NCI-H748 (cell line): ENCODE data around the gene ESRRB.

Source experiments
- DNase-seq: peaks from one replicate; lab custom pipeline; 2025; ENCODE audit not compliant: unreplicated experiment; lab: John Stamatoyannopoulos, UW

Gene ESRRB

DNA sequence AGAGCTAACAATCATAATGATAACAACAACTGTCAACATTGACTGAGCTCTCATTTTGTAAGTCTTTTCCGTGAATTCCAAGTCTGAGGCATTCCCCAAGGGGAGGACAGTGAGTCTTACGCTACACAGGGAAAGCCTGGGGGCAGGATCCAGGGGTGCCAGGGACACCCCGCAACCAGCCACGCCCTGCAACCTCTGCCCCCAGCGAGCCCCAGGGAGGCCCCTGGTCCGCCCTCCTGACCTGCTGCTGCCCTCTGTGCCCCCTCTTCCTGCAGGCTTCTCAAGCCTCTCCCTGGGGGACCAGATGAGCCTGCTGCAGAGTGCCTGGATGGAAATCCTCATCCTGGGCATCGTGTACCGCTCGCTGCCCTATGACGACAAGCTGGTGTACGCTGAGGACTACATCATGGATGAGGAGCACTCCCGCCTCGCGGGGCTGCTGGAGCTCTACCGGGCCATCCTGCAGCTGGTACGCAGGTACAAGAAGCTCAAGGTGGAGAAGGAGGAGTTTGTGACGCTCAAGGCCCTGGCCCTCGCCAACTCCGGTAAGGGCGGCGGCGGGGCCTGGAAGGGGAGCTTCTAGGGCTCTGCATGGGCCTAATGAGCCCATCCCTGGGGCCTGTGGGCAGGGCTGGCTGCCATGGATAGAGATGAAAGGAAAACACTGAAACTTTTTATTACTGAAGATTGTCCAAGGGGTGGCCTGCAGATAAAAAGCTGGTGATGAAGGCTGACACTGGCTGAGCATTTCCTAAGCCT, 115.4 kb downstream of the ESRRB start:
- DNase-seq: no peak

DNA sequence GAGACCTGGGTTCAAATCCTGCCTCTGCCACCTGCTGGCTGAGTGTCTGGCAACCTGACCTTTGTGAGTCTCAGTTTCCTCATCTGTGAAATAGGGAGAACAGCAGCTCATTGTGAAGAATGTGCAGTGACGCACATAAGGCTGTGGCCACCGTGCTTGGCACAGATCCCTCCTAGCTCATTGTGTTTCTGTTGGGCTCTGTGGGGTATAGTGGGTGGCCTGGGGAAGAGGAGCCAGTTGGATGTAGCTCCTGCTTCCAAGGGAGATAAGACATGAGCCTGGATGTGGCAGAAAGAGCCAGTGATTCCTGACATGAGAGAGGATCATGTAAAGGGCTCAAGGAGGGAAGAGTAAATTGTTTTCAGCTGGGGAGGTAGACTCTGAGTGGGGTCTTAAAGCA, 120.0 kb downstream of the ESRRB start:
- no peak for DNase-seq

DNA sequence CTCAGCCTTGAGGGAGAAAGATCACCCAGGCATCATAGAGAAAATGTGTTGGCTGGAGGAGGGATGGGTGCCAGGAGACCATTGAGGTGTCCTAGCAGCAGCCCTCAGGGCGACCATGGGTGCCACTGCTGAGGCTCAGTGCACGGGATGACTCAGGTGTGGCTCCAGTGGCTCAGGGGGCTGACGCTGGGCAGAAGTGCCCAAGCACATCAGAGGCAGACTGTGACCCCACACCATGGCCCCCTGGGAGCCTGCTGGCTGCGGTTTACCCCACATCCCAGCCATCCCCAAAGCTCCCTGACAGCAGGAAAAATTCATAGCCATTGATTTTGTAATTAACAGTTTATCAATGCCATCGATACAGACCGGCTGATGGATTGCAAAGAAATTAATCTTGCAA, 120.7 kb downstream of the ESRRB start:
- DNase-seq: no peak

DNA sequence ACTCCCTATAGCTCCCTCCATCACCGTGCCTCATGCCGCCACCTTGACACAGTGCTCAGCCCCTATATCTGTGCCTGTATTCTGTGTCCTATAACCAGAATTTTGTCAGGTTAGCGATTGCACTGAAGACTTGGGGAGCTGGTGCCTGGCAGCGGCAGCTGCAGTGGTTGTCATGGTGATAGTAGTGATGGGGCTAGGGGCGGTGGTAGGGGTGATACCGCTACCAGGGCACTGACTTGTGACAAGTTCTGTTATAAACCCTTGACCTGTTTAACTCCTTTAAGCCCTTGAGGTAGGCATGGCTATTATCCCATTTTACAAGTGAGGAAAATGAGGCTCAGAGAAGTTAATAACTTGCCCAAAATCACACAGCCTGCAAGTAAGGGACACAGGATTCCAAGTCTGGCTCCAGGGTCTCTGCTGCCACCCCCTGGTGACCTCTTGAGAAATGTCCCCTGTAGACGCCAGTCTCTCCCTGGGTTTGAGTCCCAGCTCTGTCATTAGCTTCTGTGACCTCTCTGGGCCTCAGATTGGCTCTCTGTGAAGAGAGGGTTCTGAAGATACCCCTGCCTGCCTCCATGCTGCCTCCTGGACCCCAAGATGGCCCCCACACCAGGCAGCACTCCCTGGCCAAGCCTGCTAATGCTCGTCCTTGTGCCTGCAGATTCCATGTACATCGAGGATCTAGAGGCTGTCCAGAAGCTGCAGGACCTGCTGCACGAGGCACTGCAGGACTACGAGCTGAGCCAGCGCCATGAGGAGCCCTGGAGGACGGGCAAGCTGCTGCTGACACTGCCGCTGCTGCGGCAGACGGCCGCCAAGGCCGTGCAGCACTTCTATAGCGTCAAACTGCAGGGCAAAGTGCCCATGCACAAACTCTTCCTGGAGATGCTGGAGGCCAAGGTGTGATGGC, 121.9 kb downstream of the ESRRB start:
- DNase-seq: peak; percentile 50

DNA sequence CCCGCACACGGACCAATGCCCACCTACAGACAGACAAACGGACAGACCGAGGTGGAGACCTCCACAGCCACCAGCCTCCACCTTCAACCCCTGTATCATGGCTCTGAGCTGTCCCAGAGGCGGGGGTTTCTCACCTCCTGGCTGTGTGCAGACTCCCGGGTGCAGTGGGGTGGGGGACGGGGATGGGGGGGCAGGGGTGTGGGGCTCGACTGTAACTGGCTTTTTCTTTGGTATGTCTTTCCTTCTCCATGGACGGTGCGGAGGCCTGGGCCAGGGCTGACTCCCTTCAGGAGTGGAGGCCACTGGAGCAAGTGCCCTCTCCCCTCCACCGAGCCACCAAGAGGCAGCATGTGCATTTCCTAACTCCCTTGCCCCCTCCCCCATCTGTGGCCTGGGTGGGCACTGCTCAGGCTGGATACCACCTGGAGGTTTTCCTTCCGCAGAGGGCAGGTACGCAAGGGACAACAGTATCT, 122.6 kb downstream of the ESRRB start:
- no peak for DNase-seq

DNA sequence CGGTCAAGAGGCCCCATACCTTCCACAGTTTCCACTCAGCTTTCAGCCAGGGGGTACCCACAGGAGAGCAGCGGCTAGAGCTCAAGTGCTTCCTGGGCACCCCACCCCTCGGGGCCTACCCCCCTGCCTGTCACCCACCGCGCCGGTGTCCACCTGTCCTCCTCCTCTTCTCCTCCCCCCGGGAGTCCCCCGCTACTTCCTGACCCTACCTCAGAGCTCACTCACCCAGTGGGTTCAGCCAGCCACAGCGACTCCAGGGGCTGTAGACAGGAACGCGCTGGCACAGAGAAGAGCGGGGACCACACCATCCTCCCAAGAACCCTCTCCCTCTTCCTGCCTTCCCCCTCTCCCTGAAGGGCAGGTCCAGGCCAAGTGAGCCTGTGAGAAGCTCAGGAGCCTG, 123.0 kb downstream of the ESRRB start:
- DNase-seq: no peak

DNA sequence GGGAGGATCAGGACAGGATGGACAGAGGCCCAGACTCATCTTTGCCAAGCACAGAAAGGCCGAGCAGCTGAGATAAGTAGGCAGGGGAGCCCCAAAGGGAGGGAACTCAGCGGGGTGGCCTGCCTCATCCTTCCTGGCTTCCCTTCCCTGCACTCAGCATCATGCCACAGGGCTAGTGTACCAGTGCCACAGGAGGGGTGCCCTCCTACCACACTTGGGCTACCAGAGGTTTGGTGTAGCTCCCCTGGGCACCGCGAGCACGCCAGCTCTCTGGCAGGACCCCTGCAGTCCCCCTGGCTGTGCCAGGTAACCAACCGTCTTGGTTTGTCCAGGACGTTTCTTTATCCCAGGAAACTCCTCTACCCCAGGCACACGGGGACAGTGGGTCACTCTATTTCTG, 123.5 kb downstream of the ESRRB start:
- no peak for DNase-seq

DNA sequence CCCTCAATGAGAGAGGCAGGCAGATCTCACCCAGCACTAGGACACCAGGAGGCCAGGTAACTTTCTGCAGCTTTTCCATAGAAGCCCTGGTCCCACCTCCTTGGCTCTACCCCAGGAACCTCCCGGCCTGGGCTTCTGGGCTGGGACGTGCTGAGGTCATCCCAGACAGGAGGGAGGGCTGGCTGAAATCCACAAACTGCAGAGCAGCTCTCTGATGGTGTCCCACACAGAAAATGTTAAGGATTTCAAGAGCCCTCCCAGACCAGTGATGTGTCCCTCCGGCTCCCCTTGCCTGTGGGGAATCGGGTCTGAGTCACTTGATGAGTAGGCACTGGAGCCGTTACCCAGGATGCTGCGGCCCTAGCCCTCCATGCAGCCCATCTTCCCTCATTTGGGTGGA, 124.1 kb downstream of the ESRRB start:
- DNase-seq: no peak

DNA sequence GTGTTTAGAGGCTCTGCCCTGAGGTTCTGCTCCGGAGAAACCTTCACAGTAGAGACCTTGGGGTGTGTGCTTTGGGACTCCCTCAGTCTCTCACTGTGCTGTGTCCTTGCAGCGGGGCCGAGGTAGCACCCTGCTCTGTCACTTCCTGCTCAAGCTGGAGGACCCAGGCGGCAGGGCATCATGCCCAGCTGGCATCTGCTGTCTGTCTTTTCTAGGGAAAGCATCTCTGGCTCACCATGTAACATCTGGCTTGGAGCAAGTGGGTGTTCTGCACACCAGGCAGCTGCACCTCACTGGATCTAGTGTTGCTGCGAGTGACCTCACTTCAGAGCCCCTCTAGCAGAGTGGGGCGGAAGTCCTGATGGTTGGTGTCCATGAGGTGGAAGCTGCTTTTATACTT, 124.5 kb downstream of the ESRRB start:
- DNase-seq: no peak

DNA sequence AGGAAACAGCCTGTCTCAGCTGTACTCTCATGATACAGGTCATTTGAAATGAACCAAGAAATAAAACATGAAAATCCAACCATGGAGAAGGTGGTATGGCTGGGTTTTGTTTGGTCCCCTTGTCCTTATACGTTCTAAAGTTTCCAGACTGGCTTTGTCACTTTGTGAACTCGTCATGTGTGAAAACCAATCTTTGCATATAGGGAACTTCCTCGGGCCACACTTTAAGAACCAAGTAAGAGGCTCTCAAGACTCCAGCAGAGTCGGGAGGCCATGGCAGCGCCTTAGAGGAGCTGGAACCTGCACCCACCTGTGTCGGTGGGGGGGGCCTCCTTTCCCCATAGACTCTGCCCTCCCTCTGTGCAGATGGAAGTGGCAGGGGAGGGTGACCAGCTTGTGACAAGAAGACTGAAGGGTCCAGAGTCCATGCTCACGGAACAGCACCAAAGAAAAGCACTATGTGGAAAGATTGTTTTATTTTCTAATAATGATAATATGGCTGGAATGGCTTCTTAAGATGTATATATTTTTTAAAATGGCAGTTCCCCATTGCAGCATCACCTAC, 125.3 kb downstream of the ESRRB start:
- no peak for DNase-seq

DNA sequence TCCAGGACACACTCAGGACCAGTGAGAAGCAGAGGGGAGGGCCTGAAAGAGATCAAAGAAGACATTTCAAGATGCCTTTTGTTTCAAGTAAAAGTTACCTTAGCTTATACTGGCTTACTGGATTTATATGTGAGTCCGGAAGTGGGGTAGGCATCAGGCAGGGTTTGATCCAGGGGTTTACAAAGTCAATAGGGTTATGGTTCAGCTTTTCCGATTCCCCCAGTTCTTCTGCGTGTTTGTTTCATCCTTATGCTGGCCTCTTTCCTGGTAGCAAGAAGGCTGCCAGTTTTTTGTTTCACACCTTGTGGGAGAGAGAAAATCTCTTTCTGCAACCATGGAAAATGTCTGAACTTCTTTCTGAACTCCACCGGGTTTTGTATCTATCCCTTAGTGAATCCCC, 126.3 kb downstream of the ESRRB start:
- no peak for DNase-seq

DNA sequence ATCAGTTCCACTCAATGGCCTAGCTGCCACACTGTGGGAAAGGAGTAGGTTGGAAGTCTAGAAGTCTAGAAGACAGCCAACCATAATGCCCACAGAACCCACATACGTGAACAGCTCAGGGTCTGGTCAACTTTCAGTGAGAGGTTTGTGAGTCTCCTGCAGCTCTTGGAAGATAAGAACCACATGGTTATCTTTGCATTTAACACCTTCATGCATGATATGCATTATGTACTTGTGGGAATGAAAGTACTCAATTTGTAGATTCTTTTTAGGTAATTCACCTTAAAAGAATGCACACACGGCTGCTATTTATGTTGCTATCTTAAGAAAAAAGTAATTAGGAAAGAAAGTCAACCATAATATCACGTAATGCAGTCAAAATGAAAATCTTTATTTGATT, 126.7 kb downstream of the ESRRB start:
- no peak for DNase-seq

DNA sequence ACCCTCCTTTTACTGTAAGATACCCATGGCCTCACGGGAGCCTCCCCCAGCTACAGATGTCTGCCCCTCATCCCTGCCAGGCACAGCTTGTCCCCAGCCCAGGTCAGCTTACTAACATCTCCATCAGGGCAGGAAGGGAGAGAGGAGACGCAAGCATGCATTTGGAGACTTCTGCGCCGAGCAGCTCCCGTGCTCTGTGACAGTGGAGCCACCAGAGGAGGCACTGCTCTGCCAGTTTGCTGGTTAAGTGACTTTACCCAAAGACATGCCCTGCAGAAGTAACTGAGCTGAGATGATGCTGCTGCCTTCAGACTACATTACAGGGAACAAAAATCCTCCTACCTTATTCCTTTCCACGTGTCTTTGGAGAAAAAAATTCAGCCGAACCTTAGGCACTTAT, 133.4 kb downstream of the ESRRB start:
- DNase-seq: no peak

DNA sequence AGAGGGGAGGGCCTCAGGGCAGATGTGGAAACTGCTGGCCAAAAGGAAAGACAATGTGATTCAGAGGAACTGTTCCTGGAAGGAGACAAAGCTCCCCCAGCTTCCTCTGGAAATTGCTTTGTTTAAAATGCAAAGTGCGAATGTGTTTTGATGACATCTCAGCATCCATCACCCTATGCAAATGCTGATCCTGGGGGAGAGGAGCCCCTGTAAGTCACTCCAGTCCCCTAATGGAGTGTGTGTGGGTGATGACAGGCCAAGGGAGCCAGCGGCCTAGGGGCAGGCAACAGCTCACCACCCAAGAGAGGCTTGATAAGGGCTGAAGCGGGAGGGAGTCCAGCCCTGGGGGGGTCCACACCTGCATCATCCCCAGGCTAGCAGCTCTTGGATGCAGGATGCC, 134.2 kb downstream of the ESRRB start:
- no peak for DNase-seq

DNA sequence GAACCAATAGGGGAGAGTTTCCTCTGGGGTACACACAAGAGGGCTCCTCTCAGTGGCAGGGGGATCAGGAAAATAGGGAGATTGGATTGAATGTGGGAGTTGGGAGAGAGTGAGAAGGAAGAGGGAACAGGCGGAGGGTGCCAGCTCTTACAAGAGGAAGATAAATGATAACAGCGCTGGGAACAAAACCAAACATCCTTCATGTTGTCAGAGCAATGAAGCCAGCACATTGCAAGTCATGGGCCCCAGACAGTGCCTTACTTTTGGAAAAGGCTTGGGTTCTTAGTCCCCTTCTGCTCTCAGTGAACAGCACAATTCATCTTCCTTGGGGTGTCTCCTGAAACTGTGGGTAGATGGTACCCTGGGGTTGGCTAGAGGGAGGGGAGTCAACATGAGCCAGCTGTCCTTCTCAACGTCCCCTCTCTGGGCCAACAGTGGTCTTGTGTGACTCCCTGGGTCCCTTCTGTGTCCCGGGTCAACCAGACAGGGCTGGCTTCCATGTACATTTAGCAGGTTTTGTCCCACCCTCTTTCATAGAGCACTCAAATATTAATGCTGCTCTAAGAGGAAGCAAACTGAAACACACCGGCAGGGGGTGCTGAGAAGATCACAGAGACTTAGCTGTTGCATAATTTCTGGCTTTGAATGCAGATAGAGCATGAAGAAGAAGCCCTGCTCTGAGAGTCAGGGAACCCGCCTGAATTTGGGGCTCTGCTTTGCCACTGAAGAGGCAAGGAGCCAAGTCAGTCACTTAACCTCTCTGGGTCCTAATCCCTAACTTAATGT, 138.5 kb downstream of the ESRRB start:
- peak; percentile 39 for DNase-seq

DNA sequence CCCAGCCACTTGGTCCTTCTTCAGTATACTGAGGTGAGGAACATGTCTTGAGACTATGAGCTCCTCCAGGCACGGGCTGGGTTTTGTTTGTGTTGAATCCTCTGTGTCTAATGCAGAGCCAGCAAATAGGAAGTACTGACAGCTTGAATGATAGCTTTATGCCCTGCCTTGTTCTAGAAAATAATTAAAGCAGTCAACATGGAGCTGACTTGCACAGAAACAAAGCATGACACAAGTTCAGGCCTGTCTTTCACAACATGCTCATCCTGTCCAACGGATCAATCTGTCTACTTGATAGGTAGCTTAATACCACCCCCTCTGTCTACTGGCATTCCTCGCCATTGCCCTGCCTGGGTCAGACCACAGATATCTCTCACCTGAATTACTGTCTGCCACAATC, 140.9 kb downstream of the ESRRB start:
- DNase-seq: peak; percentile 78

DNA sequence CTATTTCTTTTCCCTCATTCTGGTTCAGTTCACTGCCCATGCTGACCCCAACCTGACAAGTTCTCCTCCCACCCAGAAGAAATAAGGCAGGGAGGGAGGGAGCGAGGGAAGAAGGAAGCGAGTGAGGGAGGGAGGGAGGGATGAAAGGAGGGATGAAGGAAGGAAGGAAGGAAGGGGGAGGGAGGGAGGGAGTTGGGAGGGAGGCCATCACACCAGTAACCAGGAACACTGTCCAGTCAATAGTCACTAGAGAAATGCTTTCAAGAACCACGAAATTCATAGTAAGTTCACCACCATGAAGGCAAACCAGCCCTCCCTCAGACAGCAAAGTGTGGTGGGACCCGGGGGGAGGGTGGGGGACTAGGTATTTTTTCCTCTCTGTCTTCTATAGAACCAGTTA, 142.4 kb downstream of the ESRRB start:
- DNase-seq: no peak

DNA sequence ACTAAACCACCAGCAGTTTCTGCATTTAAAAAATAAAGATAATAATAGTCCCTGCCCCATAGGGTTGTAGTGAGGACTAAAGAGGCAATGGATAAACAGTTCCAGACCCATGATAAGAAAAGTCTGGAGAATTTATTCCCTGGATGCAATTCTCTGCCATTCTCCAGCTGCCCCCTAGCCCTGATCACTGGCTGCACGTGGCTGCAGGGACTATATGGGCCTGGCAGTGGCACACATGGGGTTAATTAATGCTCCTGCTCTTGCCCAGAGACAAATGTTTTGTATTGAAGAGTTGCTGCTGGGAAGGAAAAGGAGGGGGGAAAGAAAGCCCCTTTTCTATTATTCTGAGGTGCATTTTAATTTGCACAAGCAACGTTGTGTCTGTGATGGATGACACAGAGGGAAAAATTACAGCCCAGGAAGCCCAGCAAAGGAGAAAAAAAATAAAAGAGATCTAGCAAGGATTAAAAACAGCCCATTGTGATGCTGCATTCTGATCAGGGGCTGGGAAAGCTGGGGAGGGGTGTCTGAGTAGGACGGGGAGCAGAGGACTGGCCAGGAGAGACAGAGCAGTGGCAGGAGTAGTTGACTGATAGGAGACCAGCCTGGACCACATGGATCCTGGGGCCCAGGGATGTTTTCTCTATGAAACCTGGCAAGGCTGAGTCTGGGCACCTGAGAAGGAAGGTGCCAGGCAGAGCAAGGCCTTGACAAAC, 149.3 kb downstream of the ESRRB start:
- no peak for DNase-seq

DNA sequence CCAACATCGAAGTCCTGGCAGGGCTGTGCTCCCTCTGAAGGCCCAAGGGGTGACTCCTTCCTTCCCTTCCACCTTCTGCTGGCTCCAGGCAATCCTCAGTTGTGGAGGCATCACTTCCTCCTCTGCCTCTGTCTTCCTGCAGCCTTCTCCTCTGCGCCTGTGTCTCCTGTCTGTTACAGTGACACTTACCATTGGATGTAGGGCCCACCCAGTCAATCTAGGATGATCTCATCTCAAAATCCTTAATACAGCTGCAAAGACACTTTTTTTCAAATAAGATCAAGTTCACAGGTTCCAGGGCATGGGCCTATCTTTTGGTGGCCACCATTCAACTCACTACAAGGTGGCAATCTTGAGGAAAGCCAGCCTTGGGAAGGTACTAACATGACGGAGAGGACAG, 155.1 kb downstream of the ESRRB start:
- no peak for DNase-seq

DNA sequence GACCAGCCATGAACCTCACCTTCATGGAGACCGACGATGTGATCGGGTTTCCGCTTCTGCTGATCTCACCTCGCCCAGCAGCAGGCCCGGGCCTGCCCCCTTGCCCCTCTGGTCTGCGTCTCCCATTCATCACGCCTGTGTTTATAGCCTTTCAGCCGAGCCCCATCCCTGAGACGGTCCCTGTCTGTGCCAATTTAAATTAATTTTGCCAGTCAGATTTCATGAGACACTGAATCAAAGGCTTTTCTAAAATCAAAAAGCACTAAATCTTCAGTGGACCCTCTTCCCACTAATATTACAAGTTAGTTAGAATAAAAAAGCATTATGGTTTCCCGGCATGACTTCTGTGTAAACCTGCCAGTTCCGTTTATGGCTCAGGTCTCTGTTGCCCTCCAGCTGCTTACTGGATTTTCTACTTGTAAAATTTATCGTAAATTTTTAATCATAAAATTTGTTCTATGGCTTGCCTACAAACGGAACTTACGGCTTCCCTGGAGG, 155.9 kb downstream of the ESRRB start:
- peak; percentile 73 for DNase-seq
